Ectodermal cell (in vitro differentiated cells): ENCODE results near the gene IFIT1B.

ENCODE experiments used
- H3K27ac ChIP-seq: 2 replicates; pipeline ENCODE4 v1.7.0; 2013; ENCODE audit warnings: mild to moderate bottlenecking, low read depth, low read length; ENCODE audit not compliant: insufficient read depth, poor library complexity, severe bottlenecking
- H3K27me3 ChIP-seq: 2 replicates; pipeline ENCODE4 v1.7.0; 2013; ENCODE audit warnings: mild to moderate bottlenecking, low read length; ENCODE audit not compliant: insufficient read depth, control insufficient read depth, poor library complexity, severe bottlenecking
- H3K36me3 ChIP-seq: one replicate; pipeline ENCODE4 v1.7.0; 2013; ENCODE audit warnings: low read length; ENCODE audit not compliant: control insufficient read depth, insufficient read depth
- H3K4me1 ChIP-seq: one replicate; pipeline ENCODE4 v1.7.0; 2013; ENCODE audit warnings: low read length; ENCODE audit not compliant: control insufficient read depth, insufficient read depth
- H3K4me3 ChIP-seq: 2 replicates; pipeline ENCODE4 v1.7.0; 2013; ENCODE audit warnings: low read depth, low read length, control low read depth; ENCODE audit not compliant: insufficient read depth
- H3K9me3 ChIP-seq: 2 replicates; pipeline ENCODE4 v1.7.0; 2013; ENCODE audit warnings: mild to moderate bottlenecking, low read length, moderate library complexity; ENCODE audit not compliant: control insufficient read depth
- WGBS, 2 experiments: methylation state at CpG; one replicate each; pipeline ENCODE4 v1.1.7; 2013; ENCODE audit warnings: missing lambda C conversion rate in 2 of 2; 5-methylcytosine and 5-hydroxymethylcytosine counted together

IFIT1B gene

DNA sequence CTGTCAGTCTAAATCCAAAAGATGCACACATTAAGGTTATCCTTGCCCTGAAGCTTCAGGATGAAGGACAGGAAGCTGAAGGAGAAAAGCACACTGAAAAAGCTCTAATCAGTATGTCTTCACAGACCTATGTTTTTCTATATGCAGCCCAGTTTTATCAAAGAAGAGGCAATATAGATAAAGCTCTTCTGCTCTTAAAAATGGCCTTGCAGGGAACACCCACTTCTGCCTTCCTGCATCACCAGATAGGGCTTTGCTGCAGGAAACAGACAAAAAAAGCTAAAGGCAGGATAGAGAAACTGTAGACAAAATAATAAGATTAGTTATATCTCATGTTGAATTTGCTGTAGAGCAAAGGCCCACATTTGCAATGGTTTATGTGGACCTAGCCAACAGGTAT lies 14.9 kb upstream of the IFIT1B start:
- Histone ChIP-seq H3K9me3 (no peaks in the 10 kb centered on the region), H3K36me3 (no peaks in the 10 kb centered on the region), H3K27me3 (no peaks in the 10 kb centered on the region), H3K27ac (no peak overlapping the region), H3K4me3 (no peak overlapping the region), H3K4me1 (peaks cover 5% of the 10 kb centered on the region)

GRCh38 chr10:89363729-89364442 lies 14.0 kb upstream of the IFIT1B start:
- 91 to 92% methylated on average over 4 to 6 of the region's 6 CpGs for WGBS, 2 experiments
- H3K4me3 ChIP-seq = no peak overlapping the region
- peaks cover 5% of the 10 kb centered on the region for H3K4me1 ChIP-seq
- no peak overlapping the region for H3K27ac ChIP-seq
- no peaks in the 10 kb centered on the region for H3K36me3 ChIP-seq
- H3K27me3 ChIP-seq = no peaks in the 10 kb centered on the region
- H3K9me3 ChIP-seq = no peaks in the 10 kb centered on the region

- Histone ChIP-seq H3K36me3 (no peaks in the 10 kb centered on the region), H3K4me1 (peaks cover 5% of the 10 kb centered on the region), H3K9me3 (no peaks in the 10 kb centered on the region), H3K27me3 (no peaks in the 10 kb centered on the region), H3K27ac (no peak overlapping the region), H3K4me3 (no peak overlapping the region)
- no CpG with 5 or more reads among the region's 1 CpG for WGBS, 2 experiments
Observed at GRCh38 chr10:89364531-89364930, 13.3 kb upstream of the IFIT1B start.

GRCh38 chr10:89367529-89367928 lies 10.3 kb upstream of the IFIT1B start:
- Histone ChIP-seq H3K27ac (no peak overlapping the region), H3K4me3 (no peak overlapping the region), H3K27me3 (no peaks in the 10 kb centered on the region), H3K36me3 (no peaks in the 10 kb centered on the region), H3K4me1 (peaks cover 5% of the 10 kb centered on the region), H3K9me3 (no peaks in the 10 kb centered on the region)
- 74 to 76% methylated on average over 4 of the region's 4 CpGs for WGBS, 2 experiments

DNA sequence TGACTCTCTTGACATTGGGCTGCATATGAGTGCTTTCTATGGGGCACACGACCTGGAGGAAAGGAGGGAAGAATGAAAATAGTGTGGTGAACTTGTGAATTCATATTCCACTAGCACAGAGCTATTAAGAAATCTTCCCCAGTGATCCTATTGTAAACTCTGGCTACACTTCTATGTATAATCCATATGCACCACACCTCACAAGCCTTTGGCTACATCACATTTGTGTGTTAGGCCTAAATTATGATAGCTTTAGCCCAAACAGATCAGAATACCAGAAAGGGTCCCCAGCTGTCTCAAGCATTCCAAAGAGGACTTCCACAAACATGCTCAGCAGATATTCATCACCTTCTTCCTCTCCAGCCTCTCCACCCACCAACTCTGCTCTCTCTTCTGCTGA lies 9.7 kb upstream of the IFIT1B start:
- Histone ChIP-seq H3K4me3 (no peak overlapping the region), H3K27ac (no peak overlapping the region), H3K36me3 (no peaks in the 10 kb centered on the region), H3K4me1 (peaks cover 5% of the 10 kb centered on the region), H3K9me3 (no peaks in the 10 kb centered on the region), H3K27me3 (no peaks in the 10 kb centered on the region)
- WGBS, 2 experiments = 73 to 74% methylated on average over 1 of the region's 1 CpG

- WGBS, 2 experiments = 73 to 88% methylated on average over 4 of the region's 5 CpGs
- H3K4me3 ChIP-seq = no peak overlapping the region
Observed at GRCh38 chr10:89369156-89370105, 8.4 kb upstream of the IFIT1B start.

DNA sequence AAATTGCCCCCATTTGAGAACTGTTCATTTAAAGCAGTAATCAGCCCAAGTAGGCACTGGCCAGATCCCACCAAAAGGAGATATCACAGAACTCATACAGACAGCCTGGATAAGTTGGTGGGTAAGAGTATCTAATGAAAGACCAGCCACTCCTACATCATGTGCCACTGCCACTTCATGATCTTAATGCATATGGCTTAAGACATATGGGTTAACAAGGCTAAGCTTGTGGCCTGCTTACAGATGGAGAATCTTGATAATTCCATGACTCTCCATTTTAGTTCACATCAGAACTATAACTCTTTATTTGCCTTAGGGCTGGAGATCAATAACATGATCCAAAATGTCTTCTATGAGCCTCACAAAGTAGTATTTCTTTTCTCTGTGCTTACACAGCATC lies 6.8 kb upstream of the IFIT1B start:
- H3K4me3 ChIP-seq = no peak overlapping the region
- H3K27ac ChIP-seq = no peak overlapping the region
- no peaks in the 10 kb centered on the region for H3K27me3 ChIP-seq
- H3K4me1 ChIP-seq = peaks cover 5% of the 10 kb centered on the region
- no peaks in the 10 kb centered on the region for H3K9me3 ChIP-seq
- H3K36me3 ChIP-seq = no peaks in the 10 kb centered on the region

More at GRCh38 chr10:89369156-89370105, 8.4 kb upstream of the IFIT1B start:
- Histone ChIP-seq H3K27me3 (no peaks in the 10 kb centered on the region), H3K36me3 (no peaks in the 10 kb centered on the region), H3K4me1 (peaks cover 5% of the 10 kb centered on the region), H3K27ac (no peak overlapping the region), H3K9me3 (no peaks in the 10 kb centered on the region)

DNA sequence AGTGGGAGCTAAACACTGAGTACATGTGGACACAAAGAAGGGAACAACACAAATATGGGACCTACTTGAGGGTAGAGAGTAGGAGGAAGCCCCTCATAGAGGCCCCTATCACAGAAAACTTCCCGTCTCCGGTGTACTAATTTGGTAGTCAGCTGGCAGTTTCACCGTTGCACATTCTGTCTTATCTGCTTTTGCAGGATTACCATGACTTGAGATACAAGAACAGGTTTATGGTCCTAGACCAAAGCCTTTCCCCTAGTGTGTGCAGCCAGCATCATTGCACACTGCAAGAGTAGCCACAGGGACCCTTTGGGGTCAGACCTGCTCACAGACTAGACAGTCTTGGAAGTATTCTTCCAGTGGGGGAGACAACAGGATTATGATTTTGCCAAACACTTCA lies 5.9 kb upstream of the IFIT1B start:
- H3K4me3 ChIP-seq = no peak overlapping the region
- peaks cover 5% of the 10 kb centered on the region for H3K4me1 ChIP-seq
- no peaks in the 10 kb centered on the region for H3K36me3 ChIP-seq
- WGBS, 2 experiments = 93 to 95% methylated on average over 3 of the region's 3 CpGs
- H3K27ac ChIP-seq = no peak overlapping the region
- H3K27me3 ChIP-seq = no peaks in the 10 kb centered on the region
- H3K9me3 ChIP-seq = no peaks in the 10 kb centered on the region

GRCh38 chr10:89373916-89374711 lies 3.7 kb upstream of the IFIT1B start:
- H3K4me1 ChIP-seq = peaks cover 4% of the 10 kb centered on the region
- no peak overlapping the region for H3K4me3 ChIP-seq
- H3K27me3 ChIP-seq = no peaks in the 10 kb centered on the region
- H3K27ac ChIP-seq = no peak overlapping the region
- no peaks in the 10 kb centered on the region for H3K36me3 ChIP-seq
- no peaks in the 10 kb centered on the region for H3K9me3 ChIP-seq
- 90 to 94% methylated on average over 3 of the region's 3 CpGs for WGBS, 2 experiments

- Histone ChIP-seq H3K27me3 (no peaks in the 10 kb centered on the region), H3K4me3 (no peak overlapping the region), H3K9me3 (no peaks in the 10 kb centered on the region), H3K27ac (no peak overlapping the region), H3K4me1 (peaks cover 4% of the 10 kb centered on the region), H3K36me3 (no peaks in the 10 kb centered on the region)
Observed at GRCh38 chr10:89374713-89375141, 3.1 kb upstream of the IFIT1B start.
